HG03196 (cell line): Measurements from ENCODE around the gene GALNT17.

Experiments
- ATAC-seq: cut with Tn5 transposase; IDR thresholded peaks from one replicate; pipeline ENCODE4 v1.9.1; 2021; ENCODE audit not compliant: unreplicated experiment

GALNT17 gene

DNA sequence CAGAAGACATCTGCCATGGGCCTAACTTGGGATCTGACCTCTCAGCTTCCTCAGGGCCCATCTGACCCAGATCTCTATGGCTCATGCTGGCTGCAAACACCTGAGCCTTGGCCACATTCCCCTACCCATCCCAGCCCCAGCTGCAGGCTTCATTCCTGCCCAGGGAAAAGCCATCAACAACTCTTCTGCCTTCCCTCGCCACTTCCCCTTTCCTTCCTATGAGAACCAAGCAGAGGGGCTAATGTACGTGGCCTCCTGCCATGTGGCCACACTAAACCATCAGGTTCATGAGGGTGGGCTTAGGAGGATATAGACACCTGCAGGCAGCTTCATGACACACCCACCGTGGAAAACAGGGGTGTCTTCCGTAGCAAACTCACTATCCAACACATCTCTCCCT is 312.2 kb downstream of the GALNT17 start:
- no peak for ATAC-seq

GRCh38 chr7:71453630-71454029 is 321.7 kb downstream of the GALNT17 start:
- ATAC-seq = no peak

GRCh38 chr7:71454981-71455380 is 323.0 kb downstream of the GALNT17 start:
- no peak for ATAC-seq

DNA sequence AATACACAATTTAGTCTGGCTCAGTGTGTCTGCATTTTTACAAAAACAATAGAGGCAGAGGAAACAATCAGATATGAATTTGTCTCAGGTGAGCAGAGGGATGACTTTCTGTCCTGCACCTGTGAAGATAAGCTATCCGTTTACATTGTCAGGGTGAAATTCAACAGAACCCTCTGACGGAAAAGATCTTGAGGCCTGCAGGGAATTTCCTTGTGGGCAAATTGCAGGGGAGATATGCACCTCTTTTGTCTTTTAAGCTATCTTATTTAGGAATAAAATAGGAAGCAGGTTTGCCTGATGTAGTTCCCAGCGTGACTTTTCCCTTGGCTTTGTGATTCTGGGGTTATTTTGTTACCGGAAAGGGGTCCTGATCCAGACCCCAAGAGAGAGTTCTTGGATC is 325.1 kb downstream of the GALNT17 start:
- ATAC-seq = no peak

DNA sequence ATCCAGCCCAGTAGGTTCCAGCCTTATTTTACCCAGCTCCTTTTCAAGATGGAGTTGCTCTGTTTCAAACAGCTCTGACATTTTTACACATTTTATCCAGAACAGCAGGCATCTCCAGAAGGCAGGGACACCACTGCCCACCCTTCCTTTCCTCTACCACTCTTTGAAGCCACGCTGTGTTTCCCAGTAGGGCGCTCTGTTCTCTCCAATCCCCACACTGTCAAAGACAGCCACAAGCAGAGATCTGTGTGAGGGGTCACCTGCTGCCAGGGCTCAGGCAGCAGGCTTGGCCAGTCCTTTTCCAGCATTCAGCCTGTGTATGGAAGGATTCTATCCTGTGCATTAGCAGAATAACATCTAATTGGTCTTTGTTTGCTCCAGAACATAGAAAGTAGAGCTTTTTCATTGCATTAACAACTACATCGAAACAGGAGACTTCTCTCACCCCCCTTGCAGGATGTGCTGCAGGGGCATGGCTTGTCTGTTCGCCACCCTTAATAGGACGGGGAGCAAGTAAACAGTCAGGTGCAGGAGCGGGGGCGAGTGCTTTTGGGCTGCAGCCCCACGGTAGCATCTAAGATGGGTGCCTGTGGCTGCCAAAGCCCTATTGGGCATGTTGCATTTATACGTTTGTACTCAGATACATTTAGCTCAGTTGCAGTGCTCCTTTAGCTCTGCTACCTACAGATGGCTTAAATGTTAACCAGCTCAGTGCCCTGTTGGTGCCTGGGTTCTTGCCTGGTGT is 326.1 kb downstream of the GALNT17 start:
- ATAC-seq = no peak

GRCh38 chr7:71459132-71459531 is 327.2 kb downstream of the GALNT17 start:
- ATAC-seq = no peak

DNA sequence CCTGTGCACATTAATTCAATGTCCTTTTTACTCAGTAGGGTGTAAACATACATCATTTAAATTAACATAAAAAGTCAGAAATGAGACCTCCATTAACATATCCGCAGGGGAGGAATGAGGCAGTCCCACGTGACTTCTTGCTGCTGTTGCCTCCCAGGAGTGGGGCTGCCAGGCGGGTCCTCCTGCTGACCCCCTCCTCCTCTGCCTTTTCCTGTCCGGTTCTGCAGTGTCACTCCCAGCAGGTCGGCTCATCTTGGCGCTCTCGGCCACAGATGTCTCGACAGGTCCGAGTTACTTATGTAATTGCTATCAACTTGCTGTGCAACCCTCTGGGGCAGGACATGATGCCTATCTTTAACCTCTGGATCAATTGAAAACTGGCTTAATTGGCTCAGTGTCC is 329.6 kb downstream of the GALNT17 start:
- ATAC-seq = no peak

GRCh38 chr7:71465741-71466189 is 333.8 kb downstream of the GALNT17 start:
- ATAC-seq = no peak

DNA sequence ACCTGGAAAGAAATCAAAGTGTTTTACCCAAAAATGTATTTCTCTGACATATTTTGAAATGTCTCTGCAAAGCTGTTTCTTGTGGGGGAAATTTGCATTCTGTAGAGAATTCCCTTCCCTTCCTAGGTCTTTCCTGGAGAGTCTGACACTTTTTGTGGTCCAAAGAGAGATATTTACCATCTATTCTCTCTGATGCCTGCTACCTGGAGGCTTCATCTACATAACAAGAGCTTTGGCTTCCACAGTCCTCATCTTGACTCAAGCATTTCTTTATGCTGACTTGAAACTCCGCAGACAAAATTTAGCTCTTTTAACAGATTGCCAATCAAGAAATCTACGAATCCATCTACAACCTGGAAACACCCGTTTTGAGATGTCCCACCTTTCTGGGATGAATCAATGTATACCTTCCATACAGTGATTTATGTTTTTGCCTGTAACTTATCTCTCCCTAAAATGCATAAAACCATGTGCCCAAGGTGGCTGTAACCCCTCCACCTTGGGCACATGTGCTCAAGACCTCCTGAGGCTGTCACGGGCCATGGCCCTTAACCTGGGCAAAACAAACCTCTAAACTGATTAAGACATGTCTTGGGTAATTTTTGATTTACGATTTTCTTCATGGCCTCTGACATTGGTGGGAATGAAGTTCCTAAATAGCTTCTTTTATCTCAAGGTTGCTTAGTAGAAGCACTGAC is 334.7 kb downstream of the GALNT17 start:
- ATAC-seq = no peak

DNA sequence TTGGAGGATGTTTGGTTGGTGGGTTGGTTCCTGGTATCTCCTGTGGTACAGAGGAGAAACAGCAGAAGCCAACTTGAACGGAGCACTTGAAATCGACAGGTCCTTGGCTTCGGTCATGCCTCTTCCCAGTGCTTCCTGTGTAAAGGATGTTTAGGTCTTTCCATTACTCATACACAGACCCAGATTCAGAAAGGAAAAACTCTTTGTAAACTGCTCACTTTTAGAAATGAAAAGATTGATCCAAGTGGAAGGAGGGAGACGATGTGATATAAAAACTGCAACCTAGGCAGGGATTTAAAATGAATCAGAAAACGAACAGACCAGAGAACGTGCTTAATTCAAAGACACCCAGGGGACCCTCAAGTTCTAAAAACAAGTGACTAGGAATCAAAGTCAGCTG is 338.4 kb downstream of the GALNT17 start:
- ATAC-seq = no peak

DNA sequence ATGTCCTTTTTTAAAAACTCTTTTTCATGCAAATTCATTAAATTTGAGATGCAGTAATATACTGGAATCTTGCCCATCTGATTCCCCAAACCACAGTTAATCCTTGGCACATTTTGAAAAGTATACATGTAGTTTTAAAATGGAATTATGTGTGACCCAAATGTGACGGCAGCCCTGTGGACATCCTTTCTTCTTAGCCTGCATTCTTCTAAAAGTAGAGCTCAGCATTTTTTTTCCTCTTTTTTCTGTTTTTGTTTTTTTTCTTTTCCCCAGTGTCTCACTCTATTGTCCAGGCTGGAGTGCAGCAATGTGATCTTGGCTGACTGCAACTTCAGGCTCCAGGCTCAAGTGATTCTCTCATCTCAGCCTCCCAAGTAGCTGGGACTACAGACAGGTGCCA is 338.9 kb downstream of the GALNT17 start:
- ATAC-seq = no peak

DNA sequence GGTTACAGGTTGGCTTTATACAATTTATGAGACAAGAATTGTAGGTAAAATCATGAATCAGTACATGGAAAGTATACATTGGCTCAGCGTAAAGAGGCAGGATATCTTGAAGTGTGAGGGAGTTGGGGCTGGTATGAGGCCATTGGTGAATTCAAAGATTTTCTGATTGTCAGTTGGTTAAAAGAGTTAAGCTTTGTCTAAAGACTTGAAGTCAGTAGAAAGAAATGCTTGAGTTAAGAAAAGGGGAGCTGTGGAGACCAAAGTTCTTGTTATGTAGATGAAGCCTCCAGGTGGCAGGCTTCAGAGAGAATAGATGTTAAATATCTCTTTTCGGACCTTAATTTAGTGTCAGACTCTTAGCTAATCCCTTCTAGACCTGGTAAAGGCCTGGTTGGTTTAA is 341.0 kb downstream of the GALNT17 start:
- ATAC-seq = no peak

GRCh38 chr7:71473366-71473967 is 341.5 kb downstream of the GALNT17 start:
- no peak for ATAC-seq

GRCh38 chr7:71477441-71477840 is 345.5 kb downstream of the GALNT17 start:
- ATAC-seq = no peak

GRCh38 chr7:71479231-71479630 is 347.3 kb downstream of the GALNT17 start:
- no peak for ATAC-seq

DNA sequence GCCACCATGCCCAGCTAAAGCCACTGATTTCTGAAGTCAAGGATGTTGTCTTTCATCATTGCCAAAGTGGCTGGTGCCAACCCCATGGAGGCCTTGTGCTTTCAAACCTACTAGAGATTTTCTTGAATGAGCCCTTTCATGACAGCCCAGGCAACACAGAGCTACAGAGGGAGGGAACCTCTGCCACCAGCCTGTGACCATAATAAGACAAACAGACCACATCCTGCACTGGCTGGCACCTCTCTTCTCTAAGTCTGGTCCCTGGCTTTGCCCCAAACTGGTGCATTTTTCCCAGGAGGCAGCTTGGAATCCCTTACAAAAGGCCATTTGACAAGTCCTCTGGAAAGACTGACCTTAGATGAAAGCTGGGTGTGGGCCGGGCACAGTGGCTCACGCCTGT is 348.8 kb downstream of the GALNT17 start:
- no peak for ATAC-seq

DNA sequence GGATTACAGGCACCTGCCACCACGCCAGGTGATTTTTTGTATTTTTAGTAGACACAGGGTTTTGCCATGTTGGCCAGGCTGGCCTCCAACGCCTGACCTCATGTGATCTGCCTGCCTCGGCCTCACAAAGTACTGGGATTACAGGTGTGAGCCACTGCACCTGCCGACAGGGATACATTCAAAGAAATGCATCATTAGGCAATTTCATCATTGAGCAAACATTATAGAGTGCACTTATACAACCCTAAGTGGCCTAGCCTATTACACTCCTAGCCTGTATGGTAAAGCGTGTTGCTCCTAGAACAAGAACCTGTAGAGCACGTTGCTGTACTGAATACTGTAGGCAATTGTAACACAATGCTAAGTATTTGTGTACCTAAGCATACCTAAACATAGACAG is 350.3 kb downstream of the GALNT17 start:
- no peak for ATAC-seq

GRCh38 chr7:71484380-71484779 is 352.4 kb downstream of the GALNT17 start:
- ATAC-seq = no peak

GRCh38 chr7:71485586-71485985 is 353.6 kb downstream of the GALNT17 start:
- ATAC-seq = no peak

DNA sequence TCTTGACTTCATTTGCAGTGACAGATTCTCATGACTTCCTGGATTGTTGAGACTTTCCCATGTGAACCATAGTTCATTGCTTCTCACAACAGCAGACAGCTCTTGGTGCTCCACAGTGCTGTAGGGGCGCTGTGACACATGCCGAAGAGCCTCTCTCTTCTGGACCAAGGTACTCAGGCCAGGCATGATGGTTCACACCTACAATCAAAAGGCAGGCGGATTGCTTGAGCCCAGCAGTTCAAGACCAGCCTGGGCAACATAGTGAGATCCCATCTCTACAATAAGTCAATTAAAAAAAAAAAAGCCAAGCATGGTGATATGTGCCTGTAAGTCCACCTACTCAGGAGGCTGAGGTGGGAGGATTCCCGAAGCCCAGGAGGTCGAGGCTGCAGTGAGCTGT is 354.5 kb downstream of the GALNT17 start:
- ATAC-seq = no peak

- ATAC-seq = no peak
Observed at GRCh38 chr7:71486856-71487628, 355.1 kb downstream of the GALNT17 start.
